ENCODE data around the gene MYMK.

DNA sequence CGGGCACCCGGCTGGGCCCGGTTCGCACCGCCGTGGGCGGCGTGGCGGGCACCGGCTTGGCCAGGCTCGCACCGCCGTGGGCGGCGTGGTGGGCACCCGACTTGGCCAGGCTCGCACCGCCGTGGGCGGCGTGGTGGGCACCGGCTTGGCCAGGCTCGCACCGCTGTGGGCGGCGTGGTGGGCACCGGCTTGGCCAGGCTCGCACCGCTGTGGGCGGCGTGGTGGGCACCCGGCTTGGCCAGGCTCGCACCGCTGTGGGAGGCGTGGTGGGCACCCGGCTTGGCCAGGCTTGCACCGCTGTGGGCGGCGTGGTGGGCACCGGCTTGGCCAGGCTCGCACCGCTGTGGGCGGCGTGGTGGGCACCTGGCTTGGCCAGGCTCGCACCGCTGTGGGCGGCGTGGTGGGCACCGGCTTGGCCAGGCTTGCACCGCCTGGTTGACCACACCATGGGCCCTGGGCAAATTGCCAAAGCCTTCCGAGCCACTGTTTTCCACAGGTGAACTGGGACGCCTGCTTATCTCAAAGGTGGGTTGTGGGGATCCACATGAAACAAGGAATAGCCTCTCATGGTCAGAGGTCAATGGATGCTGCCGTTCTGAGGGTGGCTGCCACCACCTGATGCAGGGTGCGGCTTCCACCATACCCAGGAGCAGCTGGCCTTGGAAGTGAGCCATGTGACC lies 38.0 kb upstream of the MYMK start:
- TF ChIP-seq POLR2AphosphoS5 (IDR thresholded peaks at IDR 0.05; ENCODE audit: borderline replicate concordance, low read depth, low read length) (no peak), EZH2 (IDR thresholded peaks at IDR 0.05) (no peak), FOXP2 (optimal IDR thresholded peaks at IDR 0.05; ENCODE audit: control extremely low read depth, extremely low read length, insufficient read depth) (no peak)

Measured in SK-N-MC (cell line).